Measurements from ENCODE around the gene ADGRL3. TPM values are rescaled to one million over a fixed set of nuclear protein-coding genes. Genes with fewer than 3 reads are reported as not detected.

Gene ADGRL3
- total RNA-seq, 1 experiment from 2014 or later: 5.4 TPM

DNA sequence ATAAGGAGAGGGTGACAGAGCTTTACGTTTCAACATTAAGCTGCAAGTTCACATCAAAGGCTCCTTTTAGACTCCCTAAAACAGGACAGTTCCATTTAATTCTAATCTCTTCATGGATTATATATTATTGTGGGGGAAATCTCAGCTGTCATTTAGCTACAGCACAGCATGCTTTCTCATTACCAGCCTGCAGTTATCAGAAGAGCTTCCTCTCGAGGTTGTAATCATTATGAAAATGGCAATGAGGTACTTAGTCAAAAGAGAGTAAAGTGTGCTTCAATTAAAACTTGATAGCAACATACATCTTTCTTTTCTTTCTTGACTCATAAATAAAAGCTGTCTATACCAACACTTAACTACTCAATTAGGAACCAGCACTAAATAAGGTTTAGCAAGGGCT is 896.8 kb downstream of the ADGRL3 start:
- no peak for DNase-seq (ENCODE audit: low spot score)

DNA sequence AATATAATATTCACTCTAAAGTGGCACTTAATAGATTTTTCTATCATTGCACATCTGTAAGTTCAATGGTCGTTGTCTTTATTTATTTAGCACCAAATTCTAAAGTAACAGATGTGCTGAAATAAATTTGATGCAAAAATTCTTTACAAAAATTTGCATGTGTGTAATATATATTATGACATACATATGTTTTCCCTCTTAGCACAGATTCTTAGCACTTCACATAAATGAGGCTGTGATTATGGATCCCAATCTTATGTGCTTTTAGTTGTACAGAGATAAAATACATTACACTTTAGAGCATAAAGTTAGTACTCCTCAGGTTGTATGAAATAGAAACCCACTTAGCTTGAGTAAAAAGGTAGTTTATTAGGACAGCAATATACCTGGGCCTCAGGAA is 915.1 kb downstream of the ADGRL3 start:
- no peak for DNase-seq (ENCODE audit: low spot score)

DNA sequence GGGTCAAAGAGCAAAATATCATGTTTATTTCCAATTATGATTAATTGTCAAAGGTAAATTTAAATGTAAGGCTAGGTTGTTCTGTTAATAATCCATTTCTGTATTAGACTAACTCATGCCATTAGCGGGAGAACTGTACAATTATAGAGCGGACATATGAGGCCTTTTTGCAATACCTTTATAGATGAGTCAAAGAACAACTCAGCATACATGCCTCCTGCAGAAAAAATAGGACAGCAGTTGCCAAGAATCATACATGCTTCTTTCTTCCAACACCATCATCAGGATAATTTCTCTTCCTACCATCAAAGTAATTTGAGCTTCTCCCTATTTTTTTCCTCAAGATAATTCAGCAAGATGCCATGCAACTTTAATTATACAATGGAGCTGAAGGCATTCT is 917.8 kb downstream of the ADGRL3 start:
- no peak for DNase-seq (ENCODE audit: low spot score)

- no peak for DNase-seq (ENCODE audit: low spot score)
These were observed 918.4 kb downstream of the ADGRL3 start for GRCh38 chr4:62118558-62118957.

DNA sequence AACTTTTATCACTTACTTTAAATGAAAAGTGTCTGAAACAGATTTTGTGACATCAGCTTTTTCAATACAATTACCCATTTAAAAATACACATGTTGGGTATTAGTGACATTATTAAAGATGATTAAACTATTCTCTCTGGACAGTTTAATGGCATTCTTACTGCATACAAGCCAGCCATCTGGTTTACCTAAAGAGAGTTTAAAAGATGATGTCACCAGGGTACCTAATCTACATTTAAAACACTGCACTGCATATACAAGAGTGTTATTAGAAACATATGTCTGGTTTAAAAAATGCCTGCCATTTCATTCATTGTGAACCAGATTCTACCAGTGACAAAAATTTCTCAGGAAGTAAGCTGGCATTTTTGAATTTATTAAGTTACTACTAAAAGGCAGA is 919.1 kb downstream of the ADGRL3 start:
- DNase-seq (ENCODE audit: low spot score): no peak

GRCh38 chr4:62126064-62126732 is 926.1 kb downstream of the ADGRL3 start:
- no peak for DNase-seq (ENCODE audit: low spot score)

All from A172 (cell line).